ENCODE measurements around the gene SLC24A3. TPM values are rescaled to one million over a fixed set of nuclear protein-coding genes. Genes with fewer than 3 reads are reported as not detected.

Gene SLC24A3
- total and polyA plus RNA-seq, 2 of the 13 experiments (the other 11 are each of a cell fraction or from before 2014, with no cell fraction given) = not detected

DNA sequence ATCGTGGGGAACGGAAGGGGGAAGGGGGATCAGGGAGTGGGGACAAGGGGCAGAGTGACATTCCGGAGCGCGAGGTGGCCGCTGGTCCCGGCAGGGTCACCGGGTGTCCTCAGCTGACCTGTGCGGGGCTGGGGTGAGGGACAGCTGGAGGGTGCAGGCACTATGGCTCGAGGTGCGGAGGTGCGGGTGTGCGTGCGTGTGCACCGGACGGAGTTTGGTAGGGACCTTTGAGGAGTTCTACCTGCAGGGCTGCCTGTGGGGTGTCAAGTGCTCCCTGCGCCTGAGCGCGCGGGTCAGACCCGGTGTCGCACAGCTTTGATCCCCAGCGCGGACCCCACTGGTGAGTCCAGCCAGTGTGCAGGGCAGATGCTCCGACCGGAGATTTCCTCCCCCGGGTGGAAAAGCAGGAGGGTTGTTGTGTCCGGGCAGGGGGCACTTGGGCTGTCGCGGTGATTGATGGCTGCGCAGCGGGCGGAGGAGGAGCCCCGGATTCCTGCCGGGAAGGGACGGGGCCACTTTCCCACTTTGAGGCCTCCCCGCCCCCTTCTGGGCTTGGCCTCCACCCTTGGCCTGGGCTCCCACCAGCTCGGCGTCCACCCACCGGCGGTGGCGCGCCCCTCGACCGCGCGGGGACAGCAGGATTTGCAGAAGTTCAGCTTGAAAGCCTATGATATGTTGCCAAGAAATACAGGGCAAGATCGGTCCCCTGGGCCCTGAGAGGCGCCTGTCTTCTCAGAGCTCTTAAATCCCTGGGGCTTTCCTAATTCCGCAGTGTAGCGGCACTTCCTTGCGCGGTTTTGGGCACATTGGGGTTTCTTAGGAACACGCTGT lies 546.3 kb downstream of the SLC24A3 start (continued):
- TF ChIP-seq, protein P1, sequence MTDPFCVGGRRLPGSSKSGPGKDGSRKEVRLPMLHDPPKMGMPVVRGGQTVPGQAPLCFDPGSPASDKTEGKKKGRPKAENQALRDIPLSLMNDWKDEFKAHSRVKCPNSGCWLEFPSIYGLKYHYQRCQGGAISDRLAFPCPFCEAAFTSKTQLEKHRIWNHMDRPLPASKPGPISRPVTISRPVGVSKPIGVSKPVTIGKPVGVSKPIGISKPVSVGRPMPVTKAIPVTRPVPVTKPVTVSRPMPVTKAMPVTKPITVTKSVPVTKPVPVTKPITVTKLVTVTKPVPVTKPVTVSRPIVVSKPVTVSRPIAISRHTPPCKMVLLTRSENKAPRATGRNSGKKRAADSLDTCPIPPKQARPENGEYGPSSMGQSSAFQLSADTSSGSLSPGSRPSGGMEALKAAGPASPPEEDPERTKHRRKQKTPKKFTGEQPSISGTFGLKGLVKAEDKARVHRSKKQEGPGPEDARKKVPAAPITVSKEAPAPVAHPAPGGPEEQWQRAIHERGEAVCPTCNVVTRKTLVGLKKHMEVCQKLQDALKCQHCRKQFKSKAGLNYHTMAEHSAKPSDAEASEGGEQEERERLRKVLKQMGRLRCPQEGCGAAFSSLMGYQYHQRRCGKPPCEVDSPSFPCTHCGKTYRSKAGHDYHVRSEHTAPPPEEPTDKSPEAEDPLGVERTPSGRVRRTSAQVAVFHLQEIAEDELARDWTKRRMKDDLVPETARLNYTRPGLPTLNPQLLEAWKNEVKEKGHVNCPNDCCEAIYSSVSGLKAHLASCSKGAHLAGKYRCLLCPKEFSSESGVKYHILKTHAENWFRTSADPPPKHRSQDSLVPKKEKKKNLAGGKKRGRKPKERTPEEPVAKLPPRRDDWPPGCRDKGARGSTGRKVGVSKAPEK (CRISPR knock-in tag; IDR thresholded peaks at IDR 0.05; ENCODE audit: borderline replicate concordance) = 0 out of 2 replicates have a peak, but pooled peaks have one; percentile 10
- 0 out of 2 replicates have a peak, but pooled peaks have one; percentile 37 for TF ChIP-seq KLF6 (CRISPR knock-in tag; IDR thresholded peaks at IDR 0.05)
- peak; percentile 58 for TF ChIP-seq ZMYM4 (CRISPR knock-in tag; IDR thresholded peaks at IDR 0.05)
- TF ChIP-seq, protein P2, sequence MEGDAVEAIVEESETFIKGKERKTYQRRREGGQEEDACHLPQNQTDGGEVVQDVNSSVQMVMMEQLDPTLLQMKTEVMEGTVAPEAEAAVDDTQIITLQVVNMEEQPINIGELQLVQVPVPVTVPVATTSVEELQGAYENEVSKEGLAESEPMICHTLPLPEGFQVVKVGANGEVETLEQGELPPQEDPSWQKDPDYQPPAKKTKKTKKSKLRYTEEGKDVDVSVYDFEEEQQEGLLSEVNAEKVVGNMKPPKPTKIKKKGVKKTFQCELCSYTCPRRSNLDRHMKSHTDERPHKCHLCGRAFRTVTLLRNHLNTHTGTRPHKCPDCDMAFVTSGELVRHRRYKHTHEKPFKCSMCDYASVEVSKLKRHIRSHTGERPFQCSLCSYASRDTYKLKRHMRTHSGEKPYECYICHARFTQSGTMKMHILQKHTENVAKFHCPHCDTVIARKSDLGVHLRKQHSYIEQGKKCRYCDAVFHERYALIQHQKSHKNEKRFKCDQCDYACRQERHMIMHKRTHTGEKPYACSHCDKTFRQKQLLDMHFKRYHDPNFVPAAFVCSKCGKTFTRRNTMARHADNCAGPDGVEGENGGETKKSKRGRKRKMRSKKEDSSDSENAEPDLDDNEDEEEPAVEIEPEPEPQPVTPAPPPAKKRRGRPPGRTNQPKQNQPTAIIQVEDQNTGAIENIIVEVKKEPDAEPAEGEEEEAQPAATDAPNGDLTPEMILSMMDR (CRISPR knock-in tag; IDR thresholded peaks at IDR 0.05) = peak; percentile 33
- TF ChIP-seq ETV5 (CRISPR knock-in tag; IDR thresholded peaks at IDR 0.05; ENCODE audit: borderline replicate concordance) = no peak; the same call in 1 of the 2 replicates
- TF ChIP-seq, protein P3, sequence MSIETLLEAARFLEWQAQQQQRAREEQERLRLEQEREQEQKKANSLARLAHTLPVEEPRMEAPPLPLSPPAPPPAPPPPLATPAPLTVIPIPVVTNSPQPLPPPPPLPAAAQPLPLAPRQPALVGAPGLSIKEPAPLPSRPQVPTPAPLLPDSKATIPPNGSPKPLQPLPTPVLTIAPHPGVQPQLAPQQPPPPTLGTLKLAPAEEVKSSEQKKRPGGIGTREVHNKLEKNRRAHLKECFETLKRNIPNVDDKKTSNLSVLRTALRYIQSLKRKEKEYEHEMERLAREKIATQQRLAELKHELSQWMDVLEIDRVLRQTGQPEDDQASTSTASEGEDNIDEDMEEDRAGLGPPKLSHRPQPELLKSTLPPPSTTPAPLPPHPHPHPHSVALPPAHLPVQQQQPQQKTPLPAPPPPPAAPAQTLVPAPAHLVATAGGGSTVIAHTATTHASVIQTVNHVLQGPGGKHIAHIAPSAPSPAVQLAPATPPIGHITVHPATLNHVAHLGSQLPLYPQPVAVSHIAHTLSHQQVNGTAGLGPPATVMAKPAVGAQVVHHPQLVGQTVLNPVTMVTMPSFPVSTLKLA (IDR thresholded peaks at IDR 0.05) = no peak
- TF ChIP-seq CEBPG (CRISPR knock-in tag; IDR thresholded peaks at IDR 0.05) = no peak
- TF ChIP-seq ZMAT5 (CRISPR knock-in tag; IDR thresholded peaks at IDR 0.05; ENCODE audit: borderline replicate concordance, low read depth) = no peak
- TF ChIP-seq ZNF792 (CRISPR knock-in tag; IDR thresholded peaks at IDR 0.05) = no peak
- TF ChIP-seq BCL6 (CRISPR knock-in tag; IDR thresholded peaks at IDR 0.05) = peak; percentile 18; the same call in 1 of the 2 replicates
- TF ChIP-seq PAXIP1 (CRISPR knock-in tag; conservative IDR thresholded peaks at IDR 0.05) = no peak; the same call in 1 of the 2 replicates
- TF ChIP-seq RARG (CRISPR knock-in tag; IDR thresholded peaks at IDR 0.05; ENCODE audit: low read depth) = no peak
- TF ChIP-seq DMAP1 (CRISPR knock-in tag; IDR thresholded peaks at IDR 0.05) = no peak
- peak; percentile 46; the same call in 1 of the 2 replicates for TF ChIP-seq ZNF124 (CRISPR knock-in tag; IDR thresholded peaks at IDR 0.05)
- TF ChIP-seq ASH2L (IDR thresholded peaks at IDR 0.05; ENCODE audit: insufficient read length, low read depth, low read length) = peak; percentile 40
- TF ChIP-seq ZNF333 (CRISPR knock-in tag; IDR thresholded peaks at IDR 0.05; ENCODE audit: borderline replicate concordance) = no peak
- TF ChIP-seq TMF1 (CRISPR knock-in tag; IDR thresholded peaks at IDR 0.05; ENCODE audit: low read depth) = 0 out of 2 replicates have a peak, but pooled peaks have one; percentile 61
- no peak; the same call in 1 of the 2 replicates for TF ChIP-seq ZNF747 (CRISPR knock-in tag; IDR thresholded peaks at IDR 0.05; ENCODE audit: borderline replicate concordance)
- no peak for TF ChIP-seq NFATC3 (CRISPR knock-in tag; IDR thresholded peaks at IDR 0.05)
- no peak for TF ChIP-seq SMARCC2 (IDR thresholded peaks at IDR 0.05)
